Activated naive CD8-positive, alpha-beta T cell treated with anti-CD3 and anti-CD28 coated beads, Interleukin-2, amount 50 U/mL, for 16 hours (primary cell): ENCODE measurements around the gene UBE2E2.
"Not testable (repeated sequence)": the region's sequence is repeated elsewhere in the genome, so short reads cannot be mapped to it uniquely, and the experiment has no call there.

Experiments
- DNase-seq: peaks from one replicate; pipeline ENCODE4 v3.0.0-alpha.2; 2020; ENCODE audit warnings: low read depth, low spot score

The UBE2E2 gene

GRCh38 chr3:23329471-23330105, 126.5 kb downstream of the UBE2E2 start:
- no peak for DNase-seq

- DNase-seq = no peak
Observed at GRCh38 chr3:23330568-23330967, 127.4 kb downstream of the UBE2E2 start.

GRCh38 chr3:23331141-23331935, 128.2 kb downstream of the UBE2E2 start:
- DNase-seq = no peak

- no peak for DNase-seq
Observed at GRCh38 chr3:23333633-23334032, 130.5 kb downstream of the UBE2E2 start.

- not testable (repeated sequence) for DNase-seq
Observed at GRCh38 chr3:23336853-23337252, 133.7 kb downstream of the UBE2E2 start.

- DNase-seq = no peak
Observed at GRCh38 chr3:23341147-23341838, 138.2 kb downstream of the UBE2E2 start.

- no peak for DNase-seq
Observed at GRCh38 chr3:23342343-23342742, 139.2 kb downstream of the UBE2E2 start.

- no peak for DNase-seq
Observed at GRCh38 chr3:23343509-23343908, 140.4 kb downstream of the UBE2E2 start.

GRCh38 chr3:23344886-23345285, 141.8 kb downstream of the UBE2E2 start:
- DNase-seq = no peak

GRCh38 chr3:23349444-23349843, 146.3 kb downstream of the UBE2E2 start:
- not testable (repeated sequence) for DNase-seq

- no peak for DNase-seq
Observed at GRCh38 chr3:23356169-23356568, 153.0 kb downstream of the UBE2E2 start.

GRCh38 chr3:23356923-23357322, 153.8 kb downstream of the UBE2E2 start:
- no peak for DNase-seq

- no peak for DNase-seq
Observed at GRCh38 chr3:23359116-23359515, 156.0 kb downstream of the UBE2E2 start.

- no peak for DNase-seq
Observed at GRCh38 chr3:23365066-23365465, 161.9 kb downstream of the UBE2E2 start.

- DNase-seq = no peak
Observed at GRCh38 chr3:23368731-23369130, 165.6 kb downstream of the UBE2E2 start.

- DNase-seq = no peak
Observed at GRCh38 chr3:23372285-23372684, 169.2 kb downstream of the UBE2E2 start.

GRCh38 chr3:23376516-23377248, 173.6 kb downstream of the UBE2E2 start:
- DNase-seq = no peak

- DNase-seq = no peak
Observed at GRCh38 chr3:23377928-23378672, 175.0 kb downstream of the UBE2E2 start.

GRCh38 chr3:23383875-23384274, 180.7 kb downstream of the UBE2E2 start:
- DNase-seq = no peak

- DNase-seq = no peak
Observed at GRCh38 chr3:23385327-23385726, 182.2 kb downstream of the UBE2E2 start.

GRCh38 chr3:23387286-23387918, 184.3 kb downstream of the UBE2E2 start:
- no peak for DNase-seq
